Mucosa of descending colon (tissue), 3 donors: Measurements from ENCODE around the gene VIPR2. TPM values are rescaled to one million over a fixed set of nuclear protein-coding genes. Genes with fewer than 3 reads are reported as not detected.

ENCODE experiments used
- ATAC-seq: fragments of 200-7000 bp; cut with Tn5 transposase; one replicate; pipeline ENCODE4 v1.9.1; 2020; ENCODE audit warnings: mild to moderate bottlenecking, moderate library complexity
- DNase-seq, 3 donors: peaks; one replicate each; pipeline ENCODE4 v3.0.0-alpha.2; 2020
- H3K36me3 ChIP-seq: fragments of 200-600 bp; one replicate; pipeline ENCODE4 v1.8.0; 2021; ENCODE audit warnings: low read depth, mild to moderate bottlenecking
- H3K4me1 ChIP-seq: fragments of 200-600 bp; one replicate; pipeline ENCODE4 v1.8.0; 2021; ENCODE audit warnings: low read depth, mild to moderate bottlenecking
- H3K4me3 ChIP-seq: fragments of 200-600 bp; one replicate; pipeline ENCODE4 v1.8.0; 2021; ENCODE audit warnings: mild to moderate bottlenecking
- H3K9me3 ChIP-seq: fragments of 200-600 bp; one replicate; pipeline ENCODE4 v1.8.0; 2021; ENCODE audit warnings: mild to moderate bottlenecking
- CTCF ChIP-seq: fragments of 200-600 bp; IDR thresholded peaks from one replicate; pipeline ENCODE4 v1.8.0; 2022; ENCODE audit warnings: antibody characterized with exemption, mild to moderate bottlenecking
- intact Hi-C, 2 donors: fragments of 100-400 bp; cut with DNase I in 1 of 2; cut with micrococcal nuclease in 1 of 2; formaldehyde crosslinking; loops; one replicate each; pipeline versions ENCODE4 v1.11.0 to v1.11.1; 2022; cut with DNase I, micrococcal nuclease
- total RNA-seq, 3 donors: library from RNA; stranded (reverse); fragmentation: NEBNext Ultra II Directional in 2 of 3; extraction: Animal tissue kit (Norgen Biotek cat#: 25700) in 2 of 3; gene quantifications; one replicate each; pipeline versions ENCODE4 v1.2.1 to v1.2.4, GENCODE V29; 2021 to 2023
- donor health status: DM: no; HTN: no; CAD: no; lungs with moderate emphysema.
- donor health status: DM: no; HTN: no; CAD: no.
- donor health status: DM: no; HTN: yes; CAD: no.

The VIPR2 gene
- total RNA-seq, 3 donors from 2014 or later: 0.58 to 19.8 (median 2.4) TPM

- no peaks in the 10 kb centered on the region for H3K4me1 ChIP-seq
- ATAC-seq (no peak), DNase-seq (no peak)
- H3K36me3 ChIP-seq: no peaks in the 10 kb centered on the region
- H3K4me3 ChIP-seq: no peak overlapping the region
- TF ChIP-seq CTCF: no peak
- peaks cover 2% of the 10 kb centered on the region for H3K9me3 ChIP-seq
- intact Hi-C loops: no loop called here
Measured at GRCh38 chr7:158993591-158993990, 151.1 kb downstream of the VIPR2 start.

- Histone ChIP-seq H3K9me3 (peaks cover 2% of the 10 kb centered on the region), H3K4me1 (no peaks in the 10 kb centered on the region), H3K36me3 (no peaks in the 10 kb centered on the region), H3K4me3 (no peak overlapping the region)
- TF ChIP-seq CTCF: no peak
- intact Hi-C loops: no loop called here
- ATAC-seq: no peak
- no peak for DNase-seq
Measured at GRCh38 chr7:158992759-158993158, 151.9 kb downstream of the VIPR2 start.

GRCh38 chr7:158991824-158992621 is 152.6 kb downstream of the VIPR2 start:
- ATAC-seq: no peak
- no peak for TF ChIP-seq CTCF
- intact Hi-C loops: no loop called here
- H3K9me3 ChIP-seq: peaks cover 2% of the 10 kb centered on the region
- no peaks in the 10 kb centered on the region for H3K36me3 ChIP-seq
- H3K4me3 ChIP-seq: no peak overlapping the region
- H3K4me1 ChIP-seq: no peaks in the 10 kb centered on the region
- no peak for DNase-seq

GRCh38 chr7:158988996-158989395 is 155.7 kb downstream of the VIPR2 start:
- no peak for DNase-seq
- ATAC-seq: no peak
- H3K36me3 ChIP-seq: no peaks in the 10 kb centered on the region
- H3K4me1 ChIP-seq: no peaks in the 10 kb centered on the region
- no peak overlapping the region for H3K4me3 ChIP-seq
- intact Hi-C loops: no loop called here
- H3K9me3 ChIP-seq: peaks cover 5% of the 10 kb centered on the region
- TF ChIP-seq CTCF: no peak

- no peaks in the 10 kb centered on the region for H3K36me3 ChIP-seq
- no peak overlapping the region for H3K4me3 ChIP-seq
- no peak for ATAC-seq
- TF ChIP-seq CTCF: no peak
- H3K4me1 ChIP-seq: no peaks in the 10 kb centered on the region
- no peak for DNase-seq
- peaks cover 10% of the 10 kb centered on the region for H3K9me3 ChIP-seq
- intact Hi-C loops: no loop called here
Measured at GRCh38 chr7:158988302-158988862, 156.3 kb downstream of the VIPR2 start.
